ENCODE data around the gene FGF9. TPM values are rescaled to one million over a fixed set of nuclear protein-coding genes. Genes with fewer than 3 reads are reported as not detected.

The FGF9 gene
- total RNA-seq, 1 donor from 2014 or later: 0.75 TPM

GRCh38 chr13:21685485-21686064 is 14.7 kb downstream of the FGF9 start:
- no peak for DNase-seq (ENCODE audit: low read depth)
- TF ChIP-seq, protein P1, sequence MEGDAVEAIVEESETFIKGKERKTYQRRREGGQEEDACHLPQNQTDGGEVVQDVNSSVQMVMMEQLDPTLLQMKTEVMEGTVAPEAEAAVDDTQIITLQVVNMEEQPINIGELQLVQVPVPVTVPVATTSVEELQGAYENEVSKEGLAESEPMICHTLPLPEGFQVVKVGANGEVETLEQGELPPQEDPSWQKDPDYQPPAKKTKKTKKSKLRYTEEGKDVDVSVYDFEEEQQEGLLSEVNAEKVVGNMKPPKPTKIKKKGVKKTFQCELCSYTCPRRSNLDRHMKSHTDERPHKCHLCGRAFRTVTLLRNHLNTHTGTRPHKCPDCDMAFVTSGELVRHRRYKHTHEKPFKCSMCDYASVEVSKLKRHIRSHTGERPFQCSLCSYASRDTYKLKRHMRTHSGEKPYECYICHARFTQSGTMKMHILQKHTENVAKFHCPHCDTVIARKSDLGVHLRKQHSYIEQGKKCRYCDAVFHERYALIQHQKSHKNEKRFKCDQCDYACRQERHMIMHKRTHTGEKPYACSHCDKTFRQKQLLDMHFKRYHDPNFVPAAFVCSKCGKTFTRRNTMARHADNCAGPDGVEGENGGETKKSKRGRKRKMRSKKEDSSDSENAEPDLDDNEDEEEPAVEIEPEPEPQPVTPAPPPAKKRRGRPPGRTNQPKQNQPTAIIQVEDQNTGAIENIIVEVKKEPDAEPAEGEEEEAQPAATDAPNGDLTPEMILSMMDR (conservative IDR thresholded peaks at IDR 0.05; ENCODE audit: low read depth, low read length): no peak
- H3K4me3 ChIP-seq (ENCODE audit: low read depth, low read length): no peak overlapping the region

DNA sequence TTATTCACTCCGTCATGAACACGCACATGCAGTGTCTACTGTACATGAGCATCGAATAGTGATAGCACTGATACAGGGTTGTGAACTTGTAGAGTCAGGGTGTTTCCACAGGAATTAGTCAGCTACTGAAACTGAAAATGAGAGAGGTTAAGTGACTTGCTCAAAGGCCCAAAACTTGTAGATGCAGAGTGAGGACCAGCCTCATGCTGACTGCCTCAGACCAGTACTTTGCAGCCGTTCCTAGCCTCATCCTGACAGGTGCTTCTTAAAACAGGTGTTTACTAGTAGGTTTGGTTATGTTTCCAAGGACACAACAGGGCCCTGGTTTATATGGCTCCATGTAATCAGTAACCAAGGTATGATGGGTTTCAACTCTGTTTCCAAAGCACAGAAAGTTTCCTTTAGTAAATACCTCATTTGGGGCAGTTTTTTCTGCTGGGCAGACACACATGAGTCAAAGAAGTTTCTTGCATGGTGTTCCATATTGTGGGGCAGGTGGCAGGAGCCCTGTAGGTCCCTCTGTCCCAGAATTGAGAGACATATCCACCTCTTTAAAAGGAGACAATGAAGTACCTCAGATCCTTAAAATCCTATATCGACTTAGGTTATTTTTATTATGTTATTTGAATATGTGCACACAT is 16.0 kb downstream of the FGF9 start:
- TF ChIP-seq, protein P1 (conservative IDR thresholded peaks at IDR 0.05; ENCODE audit: low read depth, low read length): no peak
- H3K4me3 ChIP-seq (ENCODE audit: low read depth, low read length): no peak overlapping the region
- DNase-seq (ENCODE audit: low read depth): no peak

DNA sequence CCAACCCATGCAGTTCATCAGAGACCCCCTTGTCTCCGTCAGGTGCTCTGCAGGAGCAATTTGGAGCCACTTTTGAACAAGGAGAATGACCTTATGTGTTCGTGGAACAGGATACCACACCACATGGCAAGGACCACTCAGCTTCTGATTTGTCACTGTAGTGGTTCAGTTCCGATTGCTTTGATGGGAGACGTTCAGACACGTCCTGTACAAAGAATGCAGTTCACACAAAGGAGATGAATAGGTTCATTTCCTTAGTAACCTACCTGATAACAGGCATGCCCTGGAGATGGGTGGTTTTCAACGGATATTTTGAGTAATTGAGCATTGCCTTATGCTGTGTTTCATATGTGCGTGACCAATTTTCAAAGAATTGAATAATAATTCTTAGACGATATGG is 17.2 kb downstream of the FGF9 start:
- TF ChIP-seq, protein P1 (conservative IDR thresholded peaks at IDR 0.05; ENCODE audit: low read depth, low read length): no peak
- no peak overlapping the region for H3K4me3 ChIP-seq (ENCODE audit: low read depth, low read length)
- no peak for DNase-seq (ENCODE audit: low read depth)

DNA sequence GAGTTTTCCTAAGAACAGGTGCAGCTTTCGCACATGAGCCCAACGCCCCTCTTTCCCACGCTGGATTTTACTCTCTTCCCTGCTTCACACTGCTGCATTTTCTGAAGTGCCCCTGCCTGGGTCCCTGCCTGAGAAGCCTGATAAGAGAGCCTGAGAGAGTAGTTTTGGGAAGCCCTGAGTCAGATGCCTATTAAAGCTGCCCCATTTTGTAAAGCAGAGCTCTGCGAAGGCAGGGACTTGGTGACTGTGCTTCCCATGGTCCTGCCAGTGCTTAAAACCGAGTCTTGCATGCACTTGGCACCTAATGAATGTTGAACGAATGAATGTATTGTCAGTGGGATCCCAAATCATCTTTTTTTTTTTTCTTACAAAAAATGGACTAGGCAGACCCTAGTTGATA is 18.2 kb downstream of the FGF9 start:
- H3K4me3 ChIP-seq (ENCODE audit: low read depth, low read length): no peak overlapping the region
- no peak for DNase-seq (ENCODE audit: low read depth)
- TF ChIP-seq, protein P1 (conservative IDR thresholded peaks at IDR 0.05; ENCODE audit: low read depth, low read length): no peak

GRCh38 chr13:21690955-21691354 is 20.1 kb downstream of the FGF9 start:
- H3K4me3 ChIP-seq (ENCODE audit: low read depth, low read length): no peak overlapping the region
- no peak for DNase-seq (ENCODE audit: low read depth)
- TF ChIP-seq, protein P1 (conservative IDR thresholded peaks at IDR 0.05; ENCODE audit: low read depth, low read length): no peak

GRCh38 chr13:21691500-21691899 is 20.6 kb downstream of the FGF9 start:
- TF ChIP-seq, protein P1 (conservative IDR thresholded peaks at IDR 0.05; ENCODE audit: low read depth, low read length): no peak
- no peak for DNase-seq (ENCODE audit: low read depth)
- H3K4me3 ChIP-seq (ENCODE audit: low read depth, low read length): no peak overlapping the region

GRCh38 chr13:21691928-21692327 is 21.1 kb downstream of the FGF9 start:
- H3K4me3 ChIP-seq (ENCODE audit: low read depth, low read length): no peak overlapping the region
- DNase-seq (ENCODE audit: low read depth): no peak
- TF ChIP-seq, protein P1 (conservative IDR thresholded peaks at IDR 0.05; ENCODE audit: low read depth, low read length): no peak

Measured in epithelial cell of proximal tubule (primary cell).